C4-2B (cell line): ENCODE results near the gene DLGAP1.

ENCODE experiments used
- H3K27ac ChIP-seq: fragments of 450-650 bp; 2 replicates; pipeline ENCODE4 v1.5.1; 2017
- CTCF ChIP-seq: fragments of 450-650 bp; conservative IDR thresholded peaks from 2 replicates; pipeline ENCODE4 v1.5.1; 2017; ENCODE audit warnings: mild to moderate bottlenecking
- ZFX ChIP-seq: fragments of 450-650 bp; IDR thresholded peaks from 2 replicates; pipeline ENCODE4 v1.6.1; 2017

The DLGAP1 gene

GRCh38 chr18:3647636-3648035, 807.5 kb downstream of the DLGAP1 start:
- no peak for TF ChIP-seq CTCF
- no peak for TF ChIP-seq ZFX

GRCh38 chr18:3645384-3646156, 809.5 kb downstream of the DLGAP1 start:
- no peak overlapping the region for H3K27ac ChIP-seq
- TF ChIP-seq CTCF (no peak), ZFX (no peak)

More at GRCh38 chr18:3647636-3648035, 807.5 kb downstream of the DLGAP1 start:
- H3K27ac ChIP-seq = no peak overlapping the region

GRCh38 chr18:3634250-3634939, 820.7 kb downstream of the DLGAP1 start:
- TF ChIP-seq ZFX (no peak), CTCF (no peak)
- H3K27ac ChIP-seq = no peak overlapping the region

GRCh38 chr18:3631887-3632286, 823.2 kb downstream of the DLGAP1 start:
- H3K27ac ChIP-seq = no peak overlapping the region

GRCh38 chr18:3626929-3627458, 828.1 kb downstream of the DLGAP1 start:
- no peak overlapping the region for H3K27ac ChIP-seq
- TF ChIP-seq CTCF = no peak
- no peak for TF ChIP-seq ZFX

More at GRCh38 chr18:3631887-3632286, 823.2 kb downstream of the DLGAP1 start:
- TF ChIP-seq CTCF = no peak
- no peak for TF ChIP-seq ZFX

GRCh38 chr18:3625742-3626091, 829.4 kb downstream of the DLGAP1 start:
- no peak overlapping the region for H3K27ac ChIP-seq
- TF ChIP-seq ZFX (no peak), CTCF (no peak)
